DOHH2 (cell line): ENCODE measurements around the gene MRPL12.

Experiments
- H3F3A ChIP-seq: fragments of 200-600 bp; sonication (generic), shearing (Covaris generic); 2 replicates; pipeline ENCODE4 v1.6.0; 2016; ENCODE audit warnings: antibody characterized with exemption, mild to moderate bottlenecking; ENCODE audit not compliant: control insufficient read depth, insufficient read depth
- H3K27ac ChIP-seq: fragments of 200-600 bp; sonication (generic); 2 replicates; pipeline ENCODE4 v1.5.1; 2014; ENCODE audit warnings: low read depth, mild to moderate bottlenecking, low read length, moderate library complexity
- H3K27me3 ChIP-seq: fragments of 200-600 bp; sonication (generic); 2 replicates; pipeline ENCODE4 v1.6.1; 2014; ENCODE audit warnings: mild to moderate bottlenecking, low read length, mixed read lengths; ENCODE audit not compliant: control insufficient read depth
- H3K36me3 ChIP-seq: fragments of 200-600 bp; sonication (generic); 2 replicates; pipeline ENCODE4 v1.6.1; 2014; ENCODE audit warnings: mild to moderate bottlenecking, low read length, moderate library complexity, mixed read lengths; ENCODE audit not compliant: control insufficient read depth
- H3K4me1 ChIP-seq: fragments of 200-600 bp; sonication (generic); 2 replicates; pipeline ENCODE4 v1.6.1; 2014; ENCODE audit warnings: mild to moderate bottlenecking, low read length, mixed read lengths; ENCODE audit not compliant: control insufficient read depth
- H3K4me2 ChIP-seq: fragments of 200-600 bp; sonication (generic); 2 replicates; pipeline ENCODE4 v1.6.0; 2014; ENCODE audit warnings: mild to moderate bottlenecking, low read length, moderate library complexity
- H3K4me3 ChIP-seq: fragments of 200-600 bp; sonication (generic); 2 replicates; pipeline ENCODE4 v1.5.1; 2014; ENCODE audit warnings: mild to moderate bottlenecking, low read length, mixed read lengths
- H3K79me2 ChIP-seq: fragments of 200-600 bp; sonication (generic); 2 replicates; pipeline ENCODE4 v1.6.1; 2014; ENCODE audit warnings: mild to moderate bottlenecking, low read length, mixed read lengths; ENCODE audit not compliant: control insufficient read depth
- H3K9me2 ChIP-seq: fragments of 200-600 bp; sonication (generic); replicated peaks from 2 replicates; pipeline ENCODE4 v1.6.1; 2014; ENCODE audit warnings: mild to moderate bottlenecking, low read length, mixed read lengths; ENCODE audit not compliant: control insufficient read depth
- H3K9me3 ChIP-seq: fragments of 200-600 bp; sonication (generic); 2 replicates; pipeline ENCODE4 v1.6.1; 2014; ENCODE audit warnings: antibody characterized with exemption, low read length, mixed read lengths; ENCODE audit not compliant: control insufficient read depth, insufficient read depth
- H4K20me1 ChIP-seq: fragments of 200-600 bp; sonication (generic); 2 replicates; pipeline ENCODE4 v1.6.0; 2014; ENCODE audit warnings: low read depth, mild to moderate bottlenecking, antibody characterized with exemption, low read length, moderate library complexity; ENCODE audit not compliant: control insufficient read depth, insufficient read depth
- CTCF ChIP-seq: fragments of 200-600 bp; sonication (generic); IDR thresholded peaks from one replicate; pipeline ENCODE4 v1.5.1; 2014; ENCODE audit warnings: antibody characterized with exemption, mild to moderate bottlenecking, low read depth, low read length; ENCODE audit not compliant: poor library complexity, severe bottlenecking
- EZH2phosphoT487 ChIP-seq: fragments of 200-600 bp; sonication (generic); IDR thresholded peaks from 2 replicates; pipeline ENCODE4 v1.6.1; 2017; ENCODE audit warnings: borderline replicate concordance, mild to moderate bottlenecking, antibody characterized with exemption, low read length, moderate library complexity, mixed read lengths

The MRPL12 gene

GRCh38 chr17:81681672-81682071 lies 21.5 kb upstream of the MRPL12 start:
- peaks cover 40% of the 10 kb centered on the region for H3K36me3 ChIP-seq
- TF ChIP-seq EZH2phosphoT487 = no peak
- TF ChIP-seq CTCF = no peak
- H3K4me1 ChIP-seq = peaks cover 22% of the 10 kb centered on the region
- H3K9me3 ChIP-seq = no peaks in the 10 kb centered on the region
- H3K9me2 ChIP-seq = no peaks in the 10 kb centered on the region
- no peak overlapping the region for H3K27ac ChIP-seq
- H4K20me1 ChIP-seq = peaks cover 19% of the 10 kb centered on the region; the same call in 1 of the 2 replicates
- no peak overlapping the region for H3K4me3 ChIP-seq
- no peaks in the 10 kb centered on the region for H3F3A ChIP-seq
- H3K4me2 ChIP-seq = no peak overlapping the region
- H3K79me2 ChIP-seq = peaks cover 51% of the 10 kb centered on the region
- H3K27me3 ChIP-seq = no peaks in the 10 kb centered on the region

DNA sequence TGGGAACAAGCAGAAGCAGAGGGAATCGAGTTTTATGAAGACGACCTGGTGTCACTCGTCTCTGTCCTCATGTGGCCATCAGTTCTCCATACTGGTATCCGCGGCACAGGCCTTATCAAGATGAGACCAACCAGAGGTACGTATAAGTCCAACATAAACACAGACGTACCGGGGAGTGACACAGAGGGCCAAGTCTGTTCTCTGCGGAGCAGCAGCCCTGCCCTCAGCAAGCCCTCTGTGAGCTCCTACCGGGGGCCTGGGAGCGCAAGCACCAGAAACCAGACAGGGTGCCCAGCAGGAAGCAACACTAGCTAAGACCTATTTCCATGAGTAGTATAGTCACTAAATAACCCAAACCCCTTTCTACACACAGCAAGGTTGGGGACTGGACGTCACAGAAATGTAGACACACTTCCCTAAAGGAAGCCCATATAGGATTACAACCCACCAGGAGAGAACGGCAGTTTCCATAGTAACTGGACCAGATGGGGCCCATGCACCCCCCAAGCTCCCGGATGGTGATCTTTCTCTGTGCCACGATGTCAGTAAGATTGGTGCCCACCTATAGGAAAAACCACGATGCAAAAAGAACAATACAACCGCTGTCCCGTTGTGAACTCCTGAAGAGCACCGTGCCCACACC lies 20.5 kb upstream of the MRPL12 start:
- peaks cover 62% of the 10 kb centered on the region for H3K79me2 ChIP-seq
- peaks cover 19% of the 10 kb centered on the region; the same call in 1 of the 2 replicates for H4K20me1 ChIP-seq
- peak overlapping the region; percentile 92 for H3K4me3 ChIP-seq
- no peaks in the 10 kb centered on the region for H3K9me2 ChIP-seq
- TF ChIP-seq CTCF = no peak
- no peak for TF ChIP-seq EZH2phosphoT487
- H3K27ac ChIP-seq = peak overlapping the region; percentile 52
- H3K4me2 ChIP-seq = peak overlapping the region; percentile 91
- H3F3A ChIP-seq = no peaks in the 10 kb centered on the region
- H3K4me1 ChIP-seq = peaks cover 22% of the 10 kb centered on the region
- H3K9me3 ChIP-seq = no peaks in the 10 kb centered on the region
- H3K36me3 ChIP-seq = peaks cover 50% of the 10 kb centered on the region
- no peaks in the 10 kb centered on the region for H3K27me3 ChIP-seq

- peaks cover 55% of the 10 kb centered on the region for H3K36me3 ChIP-seq
Observed at GRCh38 chr17:81683208-81683583, 20.0 kb upstream of the MRPL12 start.

More at GRCh38 chr17:81683208-81683583, 20.0 kb upstream of the MRPL12 start:
- peaks cover 22% of the 10 kb centered on the region for H3K4me1 ChIP-seq
- peak overlapping the region; percentile 91 for H3K4me2 ChIP-seq
- TF ChIP-seq CTCF (no peak), EZH2phosphoT487 (no peak)
- no peaks in the 10 kb centered on the region for H3K27me3 ChIP-seq
- peaks cover 67% of the 10 kb centered on the region for H3K79me2 ChIP-seq
- H3F3A ChIP-seq = no peaks in the 10 kb centered on the region
- no peaks in the 10 kb centered on the region for H3K9me2 ChIP-seq
- H3K9me3 ChIP-seq = no peaks in the 10 kb centered on the region
- peaks cover 19% of the 10 kb centered on the region; the same call in 1 of the 2 replicates for H4K20me1 ChIP-seq
- H3K27ac ChIP-seq = peak overlapping the region; percentile 52
- peak overlapping the region; percentile 92 for H3K4me3 ChIP-seq
